Neural progenitor cell (in vitro differentiated cells): ENCODE measurements around the gene MFAP3L.

Experiments used
- CTCF ChIP-seq: fragments of 200-600 bp; sonication (generic); IDR thresholded peaks from 2 replicates; pipeline ENCODE4 v1.5.1; 2017; ENCODE audit warnings: antibody characterized with exemption, mild to moderate bottlenecking
- EZH2 ChIP-seq: fragments of 200-600 bp; sonication (generic); IDR thresholded peaks from 2 replicates; pipeline ENCODE4 v1.6.1; 2017; ENCODE audit warnings: antibody characterized with exemption, mild to moderate bottlenecking, moderate library complexity

- TF ChIP-seq EZH2 (no peak), CTCF (no peak)
These were observed 13.6 kb downstream of the MFAP3L start for GRCh38 chr4:170012629-170012958.
